Transverse colon (tissue), 4 donors: ENCODE data around the gene CST7. TPM values are rescaled to one million over a fixed set of nuclear protein-coding genes. Genes with fewer than 3 reads are reported as not detected.

Experiments used
- DNase-seq: peaks from one replicate; pipeline ENCODE4 v3.0.0-alpha.2; 2019
- H3K27ac ChIP-seq, 4 donors: fragments of 200-600 bp; sonication (generic); 2 replicates each; pipeline ENCODE4 v1.5.1; 2016 to 2018; ENCODE audit warnings: inconsistent platforms in 4 of 4
- H3K27me3 ChIP-seq: fragments of 200-600 bp; sonication (generic); 2 replicates; pipeline ENCODE4 v1.5.1; 2017; ENCODE audit warnings: inconsistent platforms
- H3K36me3 ChIP-seq, 4 donors: fragments of 200-600 bp; sonication (generic); 2 replicates each; pipeline ENCODE4 v1.5.1; 2017 to 2019; ENCODE audit warnings: inconsistent platforms in 4 of 4
- H3K4me1 ChIP-seq, 4 donors: fragments of 200-600 bp; sonication (generic); 2 replicates each; pipeline ENCODE4 v1.5.1; 2017 to 2020; ENCODE audit warnings: inconsistent platforms in 4 of 4
- H3K4me3 ChIP-seq, 4 donors: fragments of 200-600 bp; sonication (generic); 1 replicate in 1 of 4; 2 replicates in 3 of 4; pipeline versions ENCODE4 v1.5.1 to v1.6.1; 2017 to 2019; ENCODE audit warnings: inconsistent platforms in 4 of 4
- H3K9me3 ChIP-seq, 2 donors: fragments of 200-600 bp; sonication (generic); 2 replicates each; pipeline ENCODE4 v1.5.1; 2017 to 2019; ENCODE audit warnings: inconsistent platforms in 2 of 2
- EP300 ChIP-seq: sonication (generic); formaldehyde crosslinking; IDR thresholded peaks from one replicate; pipeline ENCODE4 v1.6.1; 2017; ENCODE audit warnings: antibody characterized with exemption, low read depth
- POLR2A ChIP-seq: fragments of 450-650 bp; IDR thresholded peaks from one replicate; pipeline ENCODE4 v1.6.1; 2016; ENCODE audit warnings: antibody characterized with exemption, mild to moderate bottlenecking, moderate library complexity
- POLR2AphosphoS5 ChIP-seq, 3 donors: sonication (generic); formaldehyde crosslinking; IDR thresholded peaks; one replicate each; pipeline ENCODE4 v1.6.1; 2016; ENCODE audit warnings: antibody characterized with exemption in 3 of 3
- WGBS, 2 donors: methylation state at CpG; one replicate each; pipeline ENCODE4 v1.1.5; 2018; ENCODE audit warnings: low coverage in 1 of 2; 5-methylcytosine and 5-hydroxymethylcytosine counted together
- in situ Hi-C, 4 donors: fragments of 200-750 bp; cut with MboI; loops; one replicate each; pipeline versions ENCODE4 v1.15.0 to v1.15.1; 2017; ENCODE audit warnings: low sequenced_read_pairs in 3 of 4, low pct_ligation_motif_present in 1 of 4, low pct_unique_long_range_greater_than_20kb in 1 of 4
- intact Hi-C: fragments of 100-400 bp; cut with DNase I; formaldehyde crosslinking; loops from one replicate; pipeline ENCODE4 v1.15.1; 2023; ENCODE audit warnings: low total_unique reads
- total RNA-seq, 4 donors: library from RNA; depleted of rRNA; stranded (reverse); fragments of >200 nt; gene quantifications; one replicate each; pipeline ENCODE4 v1.1.0, GENCODE V29; 2016
- TF ChIP-seq, protein P1 (sequence below), 5 experiments: fragments of 200-600 bp in 3 of 5; fragments of 450-650 bp in 2 of 5; sonication (generic) in 3 of 5; IDR thresholded peaks; 1 replicate in 2 of 5; 2 replicates in 3 of 5; pipeline ENCODE4 v1.5.1; 2016 to 2017; ENCODE audit warnings: antibody characterized with exemption in 5 of 5, inconsistent platforms in 3 of 5, mild to moderate bottlenecking in 2 of 5, moderate library complexity in 1 of 5

CST7 gene
- total RNA-seq, 4 donors from 2014 or later, result 3.2 to 3.3 TPM; not detected in 2

GRCh38 chr20:24961384-24962181 is 12.5 kb downstream of the CST7 start:
- peaks cover 0 to 25% (median 12%) of the 10 kb centered on the region in 4 donors for H3K36me3 ChIP-seq
- in situ Hi-C loops (no loop called here), intact Hi-C loops (no loop called here)
- TF ChIP-seq POLR2AphosphoS5 (IDR thresholded peaks at IDR 0.05), result no peak
- TF ChIP-seq EP300, result no peak
- no peak for TF ChIP-seq POLR2A
- TF ChIP-seq, protein P1, sequence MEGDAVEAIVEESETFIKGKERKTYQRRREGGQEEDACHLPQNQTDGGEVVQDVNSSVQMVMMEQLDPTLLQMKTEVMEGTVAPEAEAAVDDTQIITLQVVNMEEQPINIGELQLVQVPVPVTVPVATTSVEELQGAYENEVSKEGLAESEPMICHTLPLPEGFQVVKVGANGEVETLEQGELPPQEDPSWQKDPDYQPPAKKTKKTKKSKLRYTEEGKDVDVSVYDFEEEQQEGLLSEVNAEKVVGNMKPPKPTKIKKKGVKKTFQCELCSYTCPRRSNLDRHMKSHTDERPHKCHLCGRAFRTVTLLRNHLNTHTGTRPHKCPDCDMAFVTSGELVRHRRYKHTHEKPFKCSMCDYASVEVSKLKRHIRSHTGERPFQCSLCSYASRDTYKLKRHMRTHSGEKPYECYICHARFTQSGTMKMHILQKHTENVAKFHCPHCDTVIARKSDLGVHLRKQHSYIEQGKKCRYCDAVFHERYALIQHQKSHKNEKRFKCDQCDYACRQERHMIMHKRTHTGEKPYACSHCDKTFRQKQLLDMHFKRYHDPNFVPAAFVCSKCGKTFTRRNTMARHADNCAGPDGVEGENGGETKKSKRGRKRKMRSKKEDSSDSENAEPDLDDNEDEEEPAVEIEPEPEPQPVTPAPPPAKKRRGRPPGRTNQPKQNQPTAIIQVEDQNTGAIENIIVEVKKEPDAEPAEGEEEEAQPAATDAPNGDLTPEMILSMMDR (IDR thresholded peaks at IDR 0.05), result no peak
- no peak for DNase-seq
- H3K9me3 ChIP-seq, result no peaks in the 10 kb centered on the region
- no peak overlapping the region for H3K27ac ChIP-seq
- WGBS, 2 donors, result 89 to 93% methylated on average over 9 to 20 of the region's 20 CpGs
- no peaks in the 10 kb centered on the region for H3K27me3 ChIP-seq
- H3K4me1 ChIP-seq, result no peaks in the 10 kb centered on the region
- H3K4me3 ChIP-seq, result no peak overlapping the region

- TF ChIP-seq, protein P1 (IDR thresholded peaks at IDR 0.05), result no peak
- TF ChIP-seq EP300, result no peak
- TF ChIP-seq POLR2A, result no peak
- no peak for TF ChIP-seq POLR2AphosphoS5 (IDR thresholded peaks at IDR 0.05)
- in situ Hi-C loops, result no loop called here
- Histone ChIP-seq H3K4me3 (no peak overlapping the region), H3K9me3 (no peaks in the 10 kb centered on the region), H3K4me1 (no peaks in the 10 kb centered on the region), H3K27me3 (no peaks in the 10 kb centered on the region), H3K27ac (no peak overlapping the region), H3K36me3 (peaks cover 0 to 25% (median 12%) of the 10 kb centered on the region in 4 donors)
- WGBS, 2 donors, result 88 to 100% methylated on average over 2 of the region's 2 CpGs
- DNase-seq, result no peak
- intact Hi-C loops, result no loop called here
Observed at GRCh38 chr20:24962182-24962492, 13.1 kb downstream of the CST7 start.

DNA sequence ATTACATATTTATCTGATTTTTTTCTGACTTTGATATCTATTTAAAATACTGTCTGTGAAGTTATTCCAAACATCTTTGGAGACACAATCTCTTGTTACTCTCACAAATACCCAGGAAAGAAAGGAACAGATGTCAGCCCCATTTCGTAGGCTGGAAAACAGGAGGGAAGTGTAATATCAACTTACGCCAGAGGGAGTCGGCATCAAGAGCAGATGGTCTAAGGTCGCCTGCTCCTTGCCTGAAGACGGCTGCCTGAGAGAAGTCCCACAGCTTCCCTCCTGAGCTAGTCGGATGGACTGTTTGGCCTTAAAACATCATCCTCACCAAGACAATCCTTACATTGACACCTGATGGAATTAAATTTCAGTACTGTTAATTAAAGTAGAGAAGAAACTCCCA is 13.4 kb downstream of the CST7 start:
- Histone ChIP-seq H3K4me3 (no peak overlapping the region), H3K27me3 (no peaks in the 10 kb centered on the region), H3K9me3 (no peaks in the 10 kb centered on the region), H3K4me1 (no peaks in the 10 kb centered on the region), H3K36me3 (peaks cover 0 to 25% (median 12%) of the 10 kb centered on the region in 4 donors), H3K27ac (no peak overlapping the region)
- in situ Hi-C loops (no loop called here), intact Hi-C loops (no loop called here)
- TF ChIP-seq, protein P1 (IDR thresholded peaks at IDR 0.05), result no peak
- no peak for TF ChIP-seq POLR2AphosphoS5 (IDR thresholded peaks at IDR 0.05)
- no peak for TF ChIP-seq POLR2A
- TF ChIP-seq EP300, result no peak
- DNase-seq, result no peak
- WGBS, 2 donors, result 93 to 94% methylated on average over 6 of the region's 6 CpGs

GRCh38 chr20:24963672-24964505 is 14.8 kb downstream of the CST7 start:
- 96% methylated on average over 21 of the region's 21 CpGs; no CpG with 5 or more reads in 1 of the 2 donors for WGBS, 2 donors

More at GRCh38 chr20:24963672-24964505, 14.8 kb downstream of the CST7 start:
- no peak overlapping the region for H3K4me3 ChIP-seq
- no peak overlapping the region for H3K27ac ChIP-seq
- no peaks in the 10 kb centered on the region for H3K4me1 ChIP-seq
- intact Hi-C loops (no loop called here), in situ Hi-C loops (no loop called here)
- H3K36me3 ChIP-seq, result peaks cover 0 to 26% (median 12%) of the 10 kb centered on the region in 4 donors
- H3K9me3 ChIP-seq, result no peaks in the 10 kb centered on the region
- H3K27me3 ChIP-seq, result no peaks in the 10 kb centered on the region
- TF ChIP-seq, protein P1 (IDR thresholded peaks at IDR 0.05), result no peak
- TF ChIP-seq POLR2A (no peak), EP300 (no peak), POLR2AphosphoS5 (IDR thresholded peaks at IDR 0.05) (no peak)
- no peak for DNase-seq
